Testis (tissue), 2 donors: ENCODE results near the gene BLOC1S4.

ENCODE experiments used
- POLR2A ChIP-seq: fragments of 450-650 bp; IDR thresholded peaks from one replicate; pipeline ENCODE4 v1.6.1; 2017; ENCODE audit warnings: antibody characterized with exemption, mild to moderate bottlenecking, moderate library complexity
- TF ChIP-seq, protein P1 (sequence below), 3 experiments: fragments of 450-650 bp in 2 of 3; fragments of 200-600 bp in 1 of 3; sonication (generic) in 1 of 3; IDR thresholded peaks; one replicate each; pipeline ENCODE4 v1.5.1; 2016 to 2019; ENCODE audit warnings: antibody characterized with exemption in 3 of 3, mild to moderate bottlenecking in 2 of 3, moderate library complexity in 1 of 3

DNA sequence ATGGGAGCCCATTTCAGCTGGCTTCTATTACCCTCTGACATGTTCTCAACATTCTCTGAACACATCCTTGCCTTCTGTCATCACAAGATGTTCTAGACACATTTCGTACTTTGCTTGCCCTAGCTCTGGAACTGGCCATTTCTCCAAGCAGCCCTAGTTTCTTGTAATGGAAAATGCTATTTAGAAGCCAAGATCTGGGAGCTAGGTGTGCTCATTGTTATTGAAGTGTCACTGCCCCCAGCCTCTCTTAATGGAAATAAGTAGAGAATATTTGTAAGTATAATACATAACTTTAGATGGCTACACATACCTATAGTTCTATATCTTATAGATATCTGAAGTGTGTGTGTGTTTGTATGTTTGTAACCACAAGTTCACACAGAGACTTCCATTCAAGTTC lies 13.2 kb upstream of the BLOC1S4 start:
- TF ChIP-seq, protein P1, sequence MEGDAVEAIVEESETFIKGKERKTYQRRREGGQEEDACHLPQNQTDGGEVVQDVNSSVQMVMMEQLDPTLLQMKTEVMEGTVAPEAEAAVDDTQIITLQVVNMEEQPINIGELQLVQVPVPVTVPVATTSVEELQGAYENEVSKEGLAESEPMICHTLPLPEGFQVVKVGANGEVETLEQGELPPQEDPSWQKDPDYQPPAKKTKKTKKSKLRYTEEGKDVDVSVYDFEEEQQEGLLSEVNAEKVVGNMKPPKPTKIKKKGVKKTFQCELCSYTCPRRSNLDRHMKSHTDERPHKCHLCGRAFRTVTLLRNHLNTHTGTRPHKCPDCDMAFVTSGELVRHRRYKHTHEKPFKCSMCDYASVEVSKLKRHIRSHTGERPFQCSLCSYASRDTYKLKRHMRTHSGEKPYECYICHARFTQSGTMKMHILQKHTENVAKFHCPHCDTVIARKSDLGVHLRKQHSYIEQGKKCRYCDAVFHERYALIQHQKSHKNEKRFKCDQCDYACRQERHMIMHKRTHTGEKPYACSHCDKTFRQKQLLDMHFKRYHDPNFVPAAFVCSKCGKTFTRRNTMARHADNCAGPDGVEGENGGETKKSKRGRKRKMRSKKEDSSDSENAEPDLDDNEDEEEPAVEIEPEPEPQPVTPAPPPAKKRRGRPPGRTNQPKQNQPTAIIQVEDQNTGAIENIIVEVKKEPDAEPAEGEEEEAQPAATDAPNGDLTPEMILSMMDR (IDR thresholded peaks at IDR 0.05): no peak
- TF ChIP-seq POLR2A: no peak
